PFSK-1 (cell line): ENCODE measurements around the gene ANK2.

Experiments used
- POLR2AphosphoS5 ChIP-seq: IDR thresholded peaks from 2 replicates; pipeline ENCODE4 v1.6.1; 2012; ENCODE audit warnings: low read depth, mild to moderate bottlenecking, control low read depth, low read length, moderate library complexity
- TAF1 ChIP-seq: IDR thresholded peaks from 2 replicates; pipeline ENCODE4 v1.6.1; 2012; ENCODE audit warnings: low read length, control low read depth, borderline replicate concordance; ENCODE audit not compliant: insufficient read depth
- TF ChIP-seq, protein P1 (sequence below), 2 experiments: IDR thresholded peaks; 2 replicates each; pipeline versions ENCODE4 v1.6.1 to v1.8.0; 2011 to 2012; ENCODE audit warnings: low read depth in 2 of 2, low read length in 2 of 2, control low read depth in 1 of 2, inconsistent platforms in 1 of 2, mild to moderate bottlenecking in 1 of 2, moderate library complexity in 1 of 2; ENCODE audit not compliant: insufficient read depth in 1 of 2

DNA sequence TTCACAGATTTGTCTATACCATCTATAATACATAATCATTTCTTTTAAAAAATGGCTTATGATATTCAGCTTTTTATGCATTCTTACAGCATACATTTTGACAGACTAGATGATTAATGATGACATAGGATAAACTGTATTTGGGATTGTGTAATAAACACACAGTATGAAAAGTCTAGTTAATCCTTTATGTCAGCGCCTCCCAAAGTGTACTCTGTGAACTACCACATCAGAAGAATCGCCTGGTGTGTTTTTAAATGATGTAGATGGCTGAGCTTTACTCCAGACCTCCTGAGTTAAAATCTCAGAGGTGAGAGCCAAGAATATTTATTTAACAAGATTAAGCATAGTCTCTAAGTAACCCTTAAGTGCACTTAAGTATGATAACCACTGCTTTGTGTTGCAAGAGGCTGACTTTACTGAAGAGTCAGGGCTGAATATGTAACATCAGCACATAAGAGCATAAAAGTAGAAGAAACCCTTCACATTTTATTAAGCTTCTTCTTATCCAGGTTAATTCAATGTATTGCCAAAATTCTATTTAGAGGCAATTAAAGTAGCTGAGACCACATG, 104.2 kb downstream of the ANK2 start:
- TF ChIP-seq POLR2AphosphoS5 (no peak), TAF1 (no peak)
- TF ChIP-seq, protein P1, sequence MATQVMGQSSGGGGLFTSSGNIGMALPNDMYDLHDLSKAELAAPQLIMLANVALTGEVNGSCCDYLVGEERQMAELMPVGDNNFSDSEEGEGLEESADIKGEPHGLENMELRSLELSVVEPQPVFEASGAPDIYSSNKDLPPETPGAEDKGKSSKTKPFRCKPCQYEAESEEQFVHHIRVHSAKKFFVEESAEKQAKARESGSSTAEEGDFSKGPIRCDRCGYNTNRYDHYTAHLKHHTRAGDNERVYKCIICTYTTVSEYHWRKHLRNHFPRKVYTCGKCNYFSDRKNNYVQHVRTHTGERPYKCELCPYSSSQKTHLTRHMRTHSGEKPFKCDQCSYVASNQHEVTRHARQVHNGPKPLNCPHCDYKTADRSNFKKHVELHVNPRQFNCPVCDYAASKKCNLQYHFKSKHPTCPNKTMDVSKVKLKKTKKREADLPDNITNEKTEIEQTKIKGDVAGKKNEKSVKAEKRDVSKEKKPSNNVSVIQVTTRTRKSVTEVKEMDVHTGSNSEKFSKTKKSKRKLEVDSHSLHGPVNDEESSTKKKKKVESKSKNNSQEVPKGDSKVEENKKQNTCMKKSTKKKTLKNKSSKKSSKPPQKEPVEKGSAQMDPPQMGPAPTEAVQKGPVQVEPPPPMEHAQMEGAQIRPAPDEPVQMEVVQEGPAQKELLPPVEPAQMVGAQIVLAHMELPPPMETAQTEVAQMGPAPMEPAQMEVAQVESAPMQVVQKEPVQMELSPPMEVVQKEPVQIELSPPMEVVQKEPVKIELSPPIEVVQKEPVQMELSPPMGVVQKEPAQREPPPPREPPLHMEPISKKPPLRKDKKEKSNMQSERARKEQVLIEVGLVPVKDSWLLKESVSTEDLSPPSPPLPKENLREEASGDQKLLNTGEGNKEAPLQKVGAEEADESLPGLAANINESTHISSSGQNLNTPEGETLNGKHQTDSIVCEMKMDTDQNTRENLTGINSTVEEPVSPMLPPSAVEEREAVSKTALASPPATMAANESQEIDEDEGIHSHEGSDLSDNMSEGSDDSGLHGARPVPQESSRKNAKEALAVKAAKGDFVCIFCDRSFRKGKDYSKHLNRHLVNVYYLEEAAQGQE (IDR thresholded peaks at IDR 0.05; ENCODE audit: insufficient read depth in 1 of 2, low read depth in 2 of 2, low read length in 2 of 2): no peak
